T-helper 2 cell treated with Interferon-gamma antibody and Interleukin-4, amounts not matched to agents 100 ng/mL and 5 ng/mL, for 36 hours (primary cell): ENCODE results near the gene RAB27A. TPM values are rescaled to one million over a fixed set of nuclear protein-coding genes. Genes with fewer than 3 reads are reported as not detected.

Experiments
- intact Hi-C: fragments of 100-400 bp; cut with micrococcal nuclease; formaldehyde crosslinking; loops from one replicate; pipeline ENCODE4 v1.15.1; 2023
- total RNA-seq: library from RNA; stranded (reverse); gene quantifications from 2 replicates; pipeline ENCODE4 v1.2.3, GENCODE V29; 2022

RAB27A gene
- total RNA-seq, 1 donor from 2014 or later: 64.4 TPM

- intact Hi-C loops: no loop called here
These were observed 7.3 kb downstream of the RAB27A start for GRCh38 chr15:55282284-55282833.

DNA sequence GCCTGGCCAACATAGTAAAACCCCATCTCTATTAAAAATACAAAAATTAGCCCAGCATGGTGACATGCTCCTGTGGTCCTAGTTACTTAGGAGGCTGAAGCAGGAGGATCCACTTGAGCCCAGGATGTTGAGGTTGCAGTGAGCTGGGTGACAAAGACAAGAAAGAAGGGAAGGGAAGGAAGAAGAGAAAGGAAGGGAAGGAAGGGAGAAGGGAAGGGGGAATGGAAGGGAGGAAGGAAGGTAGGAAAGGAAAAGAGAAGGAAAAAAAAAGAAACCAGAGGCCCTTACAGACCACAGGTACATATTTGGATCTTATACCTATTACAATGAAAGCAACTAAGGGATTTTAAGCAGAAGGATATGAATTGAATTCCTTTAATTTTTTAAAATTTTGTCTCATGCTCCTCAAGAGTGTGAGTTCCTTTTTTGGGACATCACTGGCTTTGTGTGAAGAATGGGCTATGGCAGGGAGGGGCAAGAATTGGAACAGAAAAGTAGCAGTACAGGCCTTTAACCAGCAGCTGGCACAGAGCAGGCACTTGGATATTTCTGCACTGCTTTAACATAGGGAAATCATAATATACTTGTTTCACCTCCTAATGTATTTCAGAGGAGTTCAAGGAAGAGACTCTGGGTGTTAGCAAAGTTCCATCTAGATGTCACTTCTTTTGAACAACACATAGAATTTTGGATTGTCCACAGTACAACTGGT, 7.9 kb downstream of the RAB27A start:
- intact Hi-C loops: loop anchor here (2.0 kb wide), 1 partner anchor 59 kb away; no protein-coding TSS in a partner anchor

DNA sequence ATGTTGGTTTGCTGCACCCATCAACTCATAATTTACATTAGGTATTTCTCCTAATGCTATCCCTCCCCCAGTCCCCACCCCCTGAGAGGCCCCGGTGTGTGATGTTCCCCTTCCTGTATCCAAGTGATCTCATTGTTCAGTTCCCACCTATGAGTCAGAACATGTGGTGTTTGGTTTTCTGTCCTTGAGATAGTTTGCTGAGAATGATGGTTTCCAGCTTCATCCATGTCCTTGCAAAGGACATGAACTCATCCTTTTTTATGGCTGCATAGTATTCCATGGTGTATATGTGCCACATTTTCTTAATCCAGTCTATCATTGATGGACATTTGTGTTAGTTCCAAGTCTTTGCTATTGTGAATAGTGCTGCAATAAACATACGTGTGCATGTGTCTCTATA, 9.0 kb downstream of the RAB27A start:
- intact Hi-C loops: loop anchor here (2.0 kb wide), 1 partner anchor 58 kb away; no protein-coding TSS in a partner anchor

- intact Hi-C loops: loop anchor here (2.0 kb wide), 1 partner anchor 57 kb away; no protein-coding TSS in a partner anchor
These were observed 9.8 kb downstream of the RAB27A start for GRCh38 chr15:55279746-55280351.

- intact Hi-C loops: no loop called here
These were observed 10.4 kb downstream of the RAB27A start for GRCh38 chr15:55279100-55279745.

- intact Hi-C loops: loop anchor here (1.0 to 2.0 kb wide), 4 partner anchors 10 to 131 kb away; partner anchors contain the start of genes CCPG1, PIERCE2 and RAB27A
These were observed 11.9 kb downstream of the RAB27A start for GRCh38 chr15:55277715-55278114.

DNA sequence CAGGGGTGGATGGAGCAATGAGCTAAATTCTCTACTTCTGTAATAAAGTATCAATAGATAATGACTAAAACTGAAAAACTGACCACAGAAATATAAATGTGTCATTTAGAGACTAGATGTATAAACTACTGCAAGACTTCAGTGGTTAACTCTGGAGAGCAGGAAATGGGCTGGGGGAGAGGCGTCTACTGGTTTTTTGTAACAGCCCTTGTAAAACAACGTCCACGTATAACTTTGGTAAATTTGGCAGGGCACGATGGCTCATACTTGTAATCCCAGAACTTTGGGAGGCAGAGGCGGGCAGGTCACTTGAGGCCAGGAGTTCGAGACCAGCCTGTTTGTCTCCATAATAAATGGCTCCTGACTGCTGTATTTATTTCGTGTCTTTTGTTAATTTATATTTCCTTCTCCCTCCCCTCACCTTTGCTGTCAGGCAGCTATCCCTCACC, 12.5 kb downstream of the RAB27A start:
- intact Hi-C loops: loop anchor here (1.0 to 2.0 kb wide), 4 partner anchors 10 to 132 kb away; partner anchors contain the start of genes CCPG1, PIERCE2 and RAB27A

DNA sequence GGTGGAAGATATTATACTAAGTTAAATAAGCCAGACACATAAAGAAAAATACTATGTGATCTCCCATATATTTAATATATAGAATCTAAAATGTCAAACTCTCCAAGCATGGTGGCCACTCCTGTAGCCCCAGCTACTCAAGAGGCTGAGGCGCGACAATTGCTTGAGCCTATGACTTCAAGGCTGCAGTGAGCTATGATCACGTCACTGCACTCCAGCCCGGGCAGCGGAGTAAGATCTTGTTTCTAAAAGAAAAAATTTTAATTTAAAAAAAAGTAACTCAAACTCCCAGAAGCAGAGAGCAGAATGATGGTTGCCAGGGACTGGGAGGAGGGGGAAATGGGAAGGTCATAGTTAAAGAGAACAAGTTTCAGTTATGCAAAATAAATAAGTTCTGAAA, 13.3 kb downstream of the RAB27A start:
- intact Hi-C loops: loop anchor here (2.0 kb wide), 2 partner anchors 22 to 132 kb away; partner anchors contain the start of genes CCPG1 and PIERCE2

DNA sequence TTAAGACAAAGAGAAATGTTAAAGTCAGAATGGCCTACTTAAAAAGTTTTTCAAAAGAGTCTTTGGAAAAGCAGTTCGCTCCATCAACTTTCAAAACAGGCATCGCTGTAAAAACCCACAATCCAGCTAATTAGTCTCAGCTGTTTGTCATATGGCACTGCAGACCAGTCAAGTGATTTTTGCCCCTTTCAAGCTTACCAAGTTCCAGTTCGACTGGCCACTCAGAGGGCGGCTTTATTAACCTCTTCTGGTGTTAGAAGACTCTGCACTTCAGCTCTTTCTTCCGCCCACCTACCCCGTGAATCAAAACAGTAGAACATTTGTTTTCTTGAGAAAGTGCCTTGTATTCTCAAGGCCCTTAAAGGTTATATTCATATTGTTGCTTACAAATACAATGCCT, 19.3 kb downstream of the RAB27A start:
- intact Hi-C loops: no loop called here

- intact Hi-C loops: loop anchor here (5.0 kb wide), 1 partner anchor 49 kb away; the partner anchor contains the start of genes PIGB and PIGBOS1
These were observed 21.4 kb downstream of the RAB27A start for GRCh38 chr15:55268176-55268695.

- intact Hi-C loops: loop anchor here (1.0 to 5.0 kb wide), 4 partner anchors 10 to 50 kb away; partner anchors contain the start of genes PIGB, PIGBOS1 and RAB27A
These were observed 22.0 kb downstream of the RAB27A start for GRCh38 chr15:55267401-55268175.

GRCh38 chr15:55266547-55266946, 23.1 kb downstream of the RAB27A start:
- intact Hi-C loops: loop anchor here (5.0 kb wide), 1 partner anchor 51 kb away; the partner anchor contains the start of genes PIGB and PIGBOS1

DNA sequence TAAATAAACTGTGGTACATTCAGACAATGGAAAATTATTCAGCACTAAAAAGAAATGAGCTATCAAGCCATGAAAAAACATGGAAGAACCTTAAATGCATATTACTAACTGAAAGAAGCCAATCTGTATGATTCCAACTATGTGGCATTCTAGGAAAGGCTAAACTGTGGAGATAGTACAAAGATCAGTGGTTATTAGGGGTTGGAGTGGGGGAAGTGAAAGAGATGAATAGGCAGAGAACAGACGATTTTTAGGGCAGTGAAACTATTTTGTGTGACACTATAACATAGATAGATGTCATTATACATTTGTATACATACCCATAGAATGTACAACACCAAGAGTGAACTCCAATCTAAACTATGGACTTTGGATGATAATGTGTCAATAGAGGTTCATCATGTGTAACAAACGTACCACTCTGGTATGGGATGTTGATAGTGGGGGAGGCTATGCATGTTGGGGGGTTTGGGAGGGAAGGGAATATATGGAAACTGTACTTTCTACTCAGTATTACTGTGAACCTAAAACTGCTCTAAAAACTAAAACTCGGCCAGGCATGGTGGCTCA, 29.0 kb downstream of the RAB27A start:
- intact Hi-C loops: no loop called here

DNA sequence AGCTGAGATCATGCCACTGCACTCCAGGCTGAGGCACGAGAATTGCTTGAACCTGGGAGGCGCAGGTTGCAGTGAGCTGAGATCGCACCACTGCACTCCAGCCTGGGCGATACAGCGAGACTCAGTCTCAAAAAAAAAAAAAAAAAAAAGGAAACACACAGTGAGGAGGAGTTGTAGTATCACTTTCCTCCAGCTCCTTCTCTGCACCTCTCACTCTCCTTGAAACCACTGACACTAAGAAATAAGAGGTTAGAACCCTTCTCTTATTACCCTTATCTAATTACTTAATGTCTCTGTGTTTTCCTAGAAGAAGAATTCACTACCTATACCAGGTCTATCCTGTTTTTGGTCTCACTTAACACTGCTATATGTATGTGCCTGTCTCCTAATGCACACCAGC, 31.7 kb downstream of the RAB27A start:
- intact Hi-C loops: loop anchor here (5.0 kb wide), 1 partner anchor 36 kb away; no protein-coding TSS in a partner anchor

DNA sequence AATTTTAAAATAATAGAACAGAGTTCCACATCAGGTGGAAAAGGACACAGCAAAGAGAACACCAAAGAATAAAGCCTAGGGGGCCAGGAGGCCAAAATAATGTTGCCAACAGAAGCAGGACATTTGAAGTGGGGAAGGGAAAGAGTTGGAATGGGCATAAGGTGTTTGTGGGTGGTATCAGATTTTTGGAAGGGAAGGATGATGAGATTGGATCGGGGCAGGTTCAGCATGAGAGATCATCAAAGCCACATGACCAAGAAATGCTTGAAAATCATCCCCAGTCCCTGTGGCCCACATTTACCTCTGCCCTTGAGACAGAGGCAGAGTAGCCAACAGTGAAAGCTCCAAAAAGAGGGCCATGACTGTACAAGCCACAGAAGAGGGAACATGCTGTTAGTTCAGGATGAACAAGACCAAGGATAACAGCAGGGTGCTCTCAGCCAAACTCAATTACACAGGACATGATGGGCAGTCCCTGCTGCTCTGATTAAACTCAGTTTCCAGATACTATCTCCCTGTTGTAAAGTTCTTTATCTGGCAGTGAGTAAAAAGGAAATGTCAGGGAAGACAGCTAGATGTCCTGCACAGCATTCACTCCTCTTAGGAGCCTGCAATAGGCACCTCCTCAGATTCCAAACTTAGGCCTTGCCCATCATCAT, 32.5 kb downstream of the RAB27A start:
- intact Hi-C loops: loop anchor here (5.0 kb wide), 1 partner anchor 35 kb away; no protein-coding TSS in a partner anchor

DNA sequence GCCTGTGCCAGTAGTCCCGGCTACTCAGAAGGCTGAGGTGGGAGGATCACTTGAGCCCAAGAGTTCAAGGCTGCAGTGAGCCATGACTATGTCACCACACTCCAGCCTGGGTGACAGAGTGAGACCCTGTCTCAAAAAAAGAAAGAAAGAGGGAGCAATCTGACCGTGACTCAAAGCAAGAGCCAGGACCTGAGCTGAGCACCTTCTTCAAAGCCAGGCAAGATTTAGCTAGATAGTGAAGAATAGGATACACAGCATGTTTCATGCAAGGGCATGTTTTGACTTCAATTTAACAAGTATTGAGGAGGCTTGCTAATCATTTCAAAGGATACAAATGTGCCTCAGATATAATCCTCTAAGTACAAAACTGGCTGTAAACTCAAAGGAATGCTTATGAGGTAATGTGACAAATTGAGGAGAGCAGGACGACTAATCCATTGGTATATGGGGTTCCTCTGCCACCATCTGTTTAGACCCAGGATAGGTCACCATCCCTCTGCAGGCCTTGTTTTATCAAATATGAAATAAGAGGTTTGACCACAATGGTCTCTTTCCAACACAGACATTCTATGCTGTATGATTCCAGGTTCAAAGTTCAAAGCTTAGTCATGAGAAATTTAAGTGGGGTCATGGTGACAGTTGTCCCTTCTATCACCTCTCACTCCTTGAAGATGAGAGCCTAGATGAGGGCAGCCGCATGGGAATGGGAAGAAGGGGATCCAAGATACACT, 33.2 kb downstream of the RAB27A start:
- intact Hi-C loops: loop anchor here (5.0 kb wide), 1 partner anchor 34 kb away; no protein-coding TSS in a partner anchor

DNA sequence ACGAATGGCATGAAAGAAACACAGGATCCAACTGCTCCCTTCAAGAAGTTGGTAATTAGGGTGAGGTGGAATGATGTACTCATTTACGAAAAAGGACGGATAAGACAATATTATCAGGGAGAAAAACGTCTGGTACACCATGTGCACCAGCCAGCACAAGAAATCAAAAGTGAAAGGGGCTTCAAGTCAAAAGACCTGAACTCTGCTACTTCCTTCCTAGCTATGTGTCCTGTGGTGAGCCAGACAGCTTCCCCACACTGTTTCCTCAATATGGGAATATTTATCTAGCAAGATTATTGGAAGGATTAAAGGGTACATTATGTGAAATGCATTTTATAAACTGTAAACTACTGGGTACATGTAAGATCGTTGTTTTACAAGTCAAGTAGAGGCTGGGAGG, 33.9 kb downstream of the RAB27A start:
- intact Hi-C loops: loop anchor here (1.0 to 5.0 kb wide), 4 partner anchors 12 to 33 kb away; no protein-coding TSS in a partner anchor
